ENCODE results near the gene PPIG. TPM values are rescaled to one million over a fixed set of nuclear protein-coding genes. Genes with fewer than 3 reads are reported as not detected.
A peak's percentile ranks its signal among the peaks of the same experiment; 100 is the strongest.

PPIG gene
- total and polyA plus RNA-seq, 8 donors: 22.0 to 98.8 (median 27.9) TPM

- Histone ChIP-seq H3K9me3 (no peaks in the 10 kb centered on the region), H3K27ac (no peak overlapping the region), H3K4me3 (no peak overlapping the region), H3K36me3 (no peaks in the 10 kb centered on the region), H3K4me1 (peaks cover 0 to 17% (median 9%) of the 10 kb centered on the region in 4 donors), H3K27me3 (no peaks in the 10 kb centered on the region)
- TF ChIP-seq POLR2A (IDR thresholded peaks at IDR 0.05) (no peak), EP300 (IDR thresholded peaks at IDR 0.05) (no peak), POLR2AphosphoS5 (IDR thresholded peaks at IDR 0.05) (no peak), CTCF (IDR thresholded peaks at IDR 0.05) (no peak)
- DNase-seq: no peak
- 33 to 54% (median 42%) methylated on average over 1 of the region's 1 CpG for WGBS, 5 donors
- intact Hi-C loops (cut with DNase I; ENCODE audit: low total_unique reads): no loop called here
These were observed 81.1 kb downstream of the PPIG start for GRCh38 chr2:169664978-169665930.

- H3K27ac ChIP-seq: no peak overlapping the region
- H3K4me3 ChIP-seq: no peak overlapping the region
- H3K36me3 ChIP-seq: no peaks in the 10 kb centered on the region
- intact Hi-C loops (cut with DNase I; ENCODE audit: low total_unique reads): no loop called here
- 34 to 44% (median 38%) methylated on average over 2 of the region's 2 CpGs for WGBS, 5 donors
- TF ChIP-seq POLR2AphosphoS5 (IDR thresholded peaks at IDR 0.05) (no peak), POLR2A (IDR thresholded peaks at IDR 0.05) (no peak), EP300 (IDR thresholded peaks at IDR 0.05) (no peak), CTCF (IDR thresholded peaks at IDR 0.05) (no peak)
- no peak for DNase-seq
- no peaks in the 10 kb centered on the region for H3K9me3 ChIP-seq
- no peaks in the 10 kb centered on the region for H3K27me3 ChIP-seq
- H3K4me1 ChIP-seq: peaks cover 0 to 17% (median 9%) of the 10 kb centered on the region in 4 donors
These were observed 83.4 kb downstream of the PPIG start for GRCh38 chr2:169667583-169667982.

- Histone ChIP-seq H3K4me1 (peaks cover 0 to 14% (median 7%) of the 10 kb centered on the region in 4 donors), H3K9me3 (no peaks in the 10 kb centered on the region), H3K4me3 (no peak overlapping the region), H3K27me3 (no peaks in the 10 kb centered on the region), H3K36me3 (no peaks in the 10 kb centered on the region), H3K27ac (no peak overlapping the region)
- intact Hi-C loops (cut with DNase I; ENCODE audit: low total_unique reads): no loop called here
- TF ChIP-seq POLR2A (IDR thresholded peaks at IDR 0.05): no peak
- no peak for TF ChIP-seq EP300 (IDR thresholded peaks at IDR 0.05)
- TF ChIP-seq CTCF (IDR thresholded peaks at IDR 0.05): no peak
- TF ChIP-seq POLR2AphosphoS5 (IDR thresholded peaks at IDR 0.05): no peak
- peak in 1 of 2 donors; percentile 33 for DNase-seq
- 31 to 54% (median 39%) methylated on average over 2 of the region's 2 CpGs for WGBS, 5 donors
These were observed 86.1 kb downstream of the PPIG start for GRCh38 chr2:169670215-169670651.

GRCh38 chr2:169670937-169671336, 86.8 kb downstream of the PPIG start:
- no peaks in the 10 kb centered on the region for H3K36me3 ChIP-seq
- DNase-seq: no peak
- H3K4me1 ChIP-seq: peaks cover 0 to 11% (median 4%) of the 10 kb centered on the region in 4 donors
- H3K27ac ChIP-seq: no peak overlapping the region
- WGBS, 5 donors: 92 to 95% (median 94%) methylated on average over 4 of the region's 4 CpGs
- TF ChIP-seq POLR2AphosphoS5 (IDR thresholded peaks at IDR 0.05) (no peak), POLR2A (IDR thresholded peaks at IDR 0.05) (no peak), CTCF (IDR thresholded peaks at IDR 0.05) (no peak), EP300 (IDR thresholded peaks at IDR 0.05) (no peak)
- intact Hi-C loops (cut with DNase I; ENCODE audit: low total_unique reads): no loop called here
- H3K27me3 ChIP-seq: no peaks in the 10 kb centered on the region
- H3K9me3 ChIP-seq: no peaks in the 10 kb centered on the region
- no peak overlapping the region for H3K4me3 ChIP-seq

Measured in stomach (tissue), 9 donors.